K562 treated with DMSO at 1 percent for 48 hours (cell line): ENCODE data around the gene MMP11. TPM values are rescaled to one million over a fixed set of nuclear protein-coding genes. Genes with fewer than 3 reads are reported as not detected.

Source experiments
- total RNA-seq: library from RNA; unstranded; fragments of 300-600 nt; gene quantifications from 2 replicates; pipeline ENCODE4 v1.2.3, GENCODE V29; 2022; ENCODE audit warnings: low replicate concordance; ENCODE audit errors: extremely low read depth

Gene MMP11
- not detected in 2 replicates for total RNA-seq

GRCh38 chr22:23772649-23773473, at the start of gene MMP11:
TSS of gene MMP11 (plus strand) at chr22:23772849. CDS start at chr22:23772871, 22 bp downstream.

GRCh38 chr22:23750714-23751440, 21.8 kb upstream of the MMP11 start, which contains the start of gene ZNF70:
TSS of gene ZNF70 (minus strand) at chr22:23751112. CDS start at chr22:23745140, 5,972 bp downstream.

GRCh38 chr22:23754220-23754919, 18.3 kb upstream of the MMP11 start, which contains the start of gene VPREB3:
TSS of gene VPREB3 (minus strand) at chr22:23754425. CDS start at chr22:23754363, 62 bp downstream.

DNA sequence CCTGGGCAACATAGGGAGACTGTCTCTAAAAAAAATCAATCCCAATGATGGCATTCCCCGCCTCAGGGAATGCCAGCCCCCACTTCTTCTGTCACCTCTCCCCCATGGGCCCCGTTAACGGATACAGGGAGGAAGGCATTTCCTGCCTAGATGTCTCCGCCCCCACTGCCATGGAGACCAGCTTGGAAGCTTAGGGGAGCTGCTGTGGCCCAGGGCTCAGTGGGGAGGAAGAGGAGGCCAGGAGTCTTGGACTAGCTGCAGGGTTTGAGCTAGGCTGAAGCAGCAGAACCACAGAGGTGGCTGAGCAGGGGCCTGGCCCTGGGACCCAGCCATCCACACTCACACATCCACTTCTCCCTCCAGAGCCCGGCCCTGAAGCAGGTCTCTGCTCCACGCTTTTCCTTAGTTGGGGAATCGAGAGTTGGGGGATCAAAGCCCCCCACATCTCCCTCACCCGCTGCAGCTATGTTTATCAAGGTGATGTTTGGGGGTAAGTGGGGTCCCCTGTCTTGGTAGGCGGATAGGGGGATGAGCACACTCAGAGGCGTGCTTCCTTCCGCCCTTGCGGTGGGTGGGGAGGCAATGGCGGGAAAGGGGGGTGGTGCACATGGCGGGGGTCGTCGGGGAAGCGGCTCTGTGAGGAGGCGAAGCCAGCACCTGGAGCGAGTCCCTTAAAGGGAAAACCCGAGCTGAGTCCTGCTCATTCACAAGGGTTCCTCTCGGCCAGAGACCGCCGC, 9.6 kb upstream of the MMP11 start, which contains the start of gene C22orf15:
Gene C22orf15 (plus strand): TSS at position 149 of the 737 bp plus-strand sequence. CDS start 317 bp downstream, at position 466.

GRCh38 chr22:23767673-23768548, 4.7 kb upstream of the MMP11 start, which contains the start of gene CHCHD10:
TSS of gene CHCHD10 (minus strand) at chr22:23767972. CDS start at chr22:23767874, 98 bp downstream.

GRCh38 chr22:23786752-23787599, 14.3 kb downstream of the MMP11 start, which contains the start of gene SMARCB1:
TSS of gene SMARCB1 (plus strand) at chr22:23786966. CDS start at chr22:23787170, 204 bp downstream.

Other genes starting within 250 kb of the MMP11 start
- not detected in 2 replicates for gene IGLL1, start 192.6 kb upstream of the MMP11 start, total RNA-seq
- gene DRICH1, start 140.5 kb upstream of the MMP11 start, total RNA-seq, result not detected in 2 replicates
- not detected in 2 replicates for gene RGL4, start 81.8 kb upstream of the MMP11 start, total RNA-seq
- gene ZNF70, start 21.7 kb upstream of the MMP11 start, total RNA-seq, result not detected in 2 replicates
- gene VPREB3, start 18.4 kb upstream of the MMP11 start, total RNA-seq, result not detected in 2 replicates
- gene C22orf15, start 9.9 kb upstream of the MMP11 start, total RNA-seq, result not detected in 2 replicates
- not detected in 2 replicates for gene CHCHD10, start 4.9 kb upstream of the MMP11 start, total RNA-seq
- not detected in 2 replicates for gene SMARCB1, start 14.1 kb downstream of the MMP11 start, total RNA-seq
- gene DERL3, start 66.2 kb downstream of the MMP11 start, total RNA-seq, result not detected in 2 replicates
- gene SLC2A11, start 85.0 kb downstream of the MMP11 start, total RNA-seq, result not detected in 2 replicates
- not detected in 2 replicates for gene MIF, start 121.5 kb downstream of the MMP11 start, total RNA-seq
- gene GSTT2B, start 188.3 kb downstream of the MMP11 start, total RNA-seq, result not detected in 2 replicates
- gene DDTL, start 194.0 kb downstream of the MMP11 start, total RNA-seq, result not detected in 2 replicates
- gene DDT, start 201.6 kb downstream of the MMP11 start, total RNA-seq, result not detected in 2 replicates
- not detected in 2 replicates for gene GSTT2, start 207.3 kb downstream of the MMP11 start, total RNA-seq
- not detected in 2 replicates for gene GSTT4, start 232.6 kb downstream of the MMP11 start, total RNA-seq
- gene CABIN1, start 238.5 kb downstream of the MMP11 start, total RNA-seq, result not detected in 2 replicates